ENCODE data around the gene NGF.

NGF gene

DNA sequence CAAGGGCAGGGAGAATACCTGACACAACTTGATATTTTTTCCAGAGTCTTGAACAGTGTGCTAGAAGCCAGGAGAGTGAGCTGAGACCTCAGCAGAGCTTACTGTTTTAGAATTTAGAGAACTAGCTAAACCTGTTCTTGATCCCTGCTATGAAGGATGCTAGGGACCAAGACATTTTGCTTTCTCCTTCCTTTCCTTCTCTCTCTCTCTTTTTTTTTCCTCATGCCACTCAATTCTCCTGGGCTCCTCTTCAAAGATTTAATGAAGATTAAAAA lies 99.0 kb downstream of the NGF start:
- DNase-seq (ENCODE audit: low read depth, low spot score): no peak

DNA sequence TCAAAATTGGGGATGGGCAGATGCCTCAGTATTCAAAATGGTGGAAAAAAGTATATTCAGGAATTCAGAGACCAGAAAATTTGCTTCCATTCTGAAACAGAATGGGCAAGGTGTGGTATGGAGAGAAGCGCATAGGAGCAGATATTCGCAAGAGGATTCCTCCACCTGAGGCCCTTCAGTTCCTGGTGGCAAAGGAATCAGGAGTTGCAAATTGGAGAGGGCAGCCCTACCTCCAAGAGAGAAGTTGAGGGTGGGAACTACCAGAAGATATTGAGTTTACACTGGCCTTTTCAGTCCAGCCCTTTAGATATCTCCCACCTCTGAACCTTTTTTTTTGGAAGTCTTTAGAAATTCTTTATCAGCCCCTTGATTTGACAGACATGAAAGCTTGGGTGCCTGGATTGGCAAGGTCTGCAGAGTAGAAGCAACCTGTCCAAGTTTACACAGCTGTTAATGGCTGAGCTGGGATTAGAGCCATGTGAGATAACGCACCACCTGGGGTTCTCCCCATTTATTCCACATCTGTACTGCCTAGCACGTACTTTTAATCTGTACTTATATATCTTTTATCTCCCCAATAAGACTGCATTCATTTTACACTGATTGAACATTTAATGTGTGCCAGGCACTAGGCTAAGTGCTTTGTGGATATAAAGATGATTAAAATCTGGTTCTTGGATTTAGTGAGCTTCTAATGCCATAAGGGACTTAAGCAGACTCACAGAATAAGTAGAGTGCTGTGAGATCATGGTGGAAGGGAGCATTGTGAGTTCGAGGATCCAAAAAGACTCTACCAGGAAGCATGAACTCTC lies 99.5 kb downstream of the NGF start:
- DNase-seq (ENCODE audit: low read depth, low spot score): no peak

DNA sequence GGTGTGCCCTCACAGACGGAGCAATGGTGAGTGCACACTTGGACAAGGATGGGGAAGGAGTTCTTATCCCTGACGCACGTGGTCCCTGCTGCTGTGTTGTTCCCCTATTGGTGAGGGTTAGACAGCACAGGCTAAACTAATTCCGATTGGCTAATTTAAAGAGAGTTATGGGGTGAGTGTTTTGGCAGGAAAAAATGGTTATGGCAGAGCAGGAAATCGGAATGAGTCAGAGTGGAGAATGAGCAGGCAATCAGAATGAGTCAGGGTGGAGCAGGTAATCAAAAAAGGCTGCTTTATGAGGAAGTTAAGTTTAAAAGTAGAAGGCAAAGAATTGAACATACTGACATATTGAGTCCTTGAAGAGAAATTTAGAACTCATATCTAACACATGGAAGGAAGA lies 100.5 kb downstream of the NGF start:
- no peak for DNase-seq (ENCODE audit: low read depth, low spot score)

DNA sequence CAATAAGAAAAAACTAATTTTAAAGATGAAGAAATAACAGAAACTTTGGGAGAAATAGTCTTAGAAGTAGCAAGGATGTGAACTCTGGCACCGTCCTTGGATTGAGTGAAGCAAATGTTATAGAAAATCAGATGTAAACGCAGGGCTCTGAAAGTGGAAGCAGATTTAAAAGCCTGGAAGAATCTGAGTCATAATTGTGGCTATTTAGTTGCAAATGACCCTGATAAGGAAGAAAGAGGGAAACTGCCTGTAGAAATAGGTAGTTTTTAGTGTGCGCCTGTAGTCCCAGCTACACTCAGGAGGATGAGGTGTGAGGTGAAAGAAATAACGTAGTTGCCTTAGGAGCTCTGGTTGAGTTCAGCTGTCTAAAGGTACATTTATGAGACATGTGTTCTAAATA lies 101.0 kb downstream of the NGF start:
- DNase-seq (ENCODE audit: low read depth, low spot score): no peak
